Measurements from ENCODE around the gene IGLL5.

DNA sequence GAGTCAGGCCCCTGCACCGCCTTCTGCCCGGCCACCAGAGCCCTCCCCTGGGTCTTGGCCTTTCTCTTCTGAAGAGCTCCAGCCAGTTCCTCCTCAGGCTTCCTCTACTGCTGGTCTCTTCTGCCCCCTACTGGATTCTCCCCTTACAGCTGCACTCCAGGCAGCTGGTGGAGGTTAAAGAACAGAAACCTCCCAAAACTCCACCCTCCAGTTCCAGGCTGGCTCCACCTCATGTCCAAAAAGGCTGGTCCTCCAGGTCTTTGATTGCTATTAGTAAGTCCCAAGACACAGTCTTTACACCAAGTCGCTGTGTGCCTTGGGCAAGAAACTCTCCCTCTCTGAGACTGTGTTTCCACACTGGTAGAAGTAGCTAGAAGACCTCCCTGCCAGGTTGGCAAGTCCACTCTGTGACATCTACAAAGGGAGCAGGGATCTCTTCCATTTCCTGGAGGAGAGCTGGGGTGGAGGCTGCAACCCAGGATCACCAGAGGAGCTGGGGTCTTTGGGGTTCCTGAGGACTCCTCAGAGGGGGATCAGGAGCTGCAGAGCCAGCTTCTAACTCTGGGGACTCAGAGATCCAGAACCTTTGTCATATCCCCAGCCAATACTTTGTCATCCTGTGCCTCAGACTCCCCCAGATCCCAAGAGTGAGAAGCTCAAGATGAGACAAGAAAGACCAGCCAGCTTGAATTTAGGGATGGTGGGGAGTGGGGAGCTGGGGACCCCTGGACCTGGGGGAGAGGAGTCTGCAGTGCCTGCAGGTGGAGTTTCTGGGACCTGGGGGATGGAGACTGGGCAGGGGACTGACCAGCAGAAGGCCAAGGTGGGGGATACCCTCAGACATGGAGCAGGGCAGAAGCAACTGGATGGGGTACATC is 3.4 kb upstream of the IGLL5 start:
- TF ChIP-seq, protein P1, sequence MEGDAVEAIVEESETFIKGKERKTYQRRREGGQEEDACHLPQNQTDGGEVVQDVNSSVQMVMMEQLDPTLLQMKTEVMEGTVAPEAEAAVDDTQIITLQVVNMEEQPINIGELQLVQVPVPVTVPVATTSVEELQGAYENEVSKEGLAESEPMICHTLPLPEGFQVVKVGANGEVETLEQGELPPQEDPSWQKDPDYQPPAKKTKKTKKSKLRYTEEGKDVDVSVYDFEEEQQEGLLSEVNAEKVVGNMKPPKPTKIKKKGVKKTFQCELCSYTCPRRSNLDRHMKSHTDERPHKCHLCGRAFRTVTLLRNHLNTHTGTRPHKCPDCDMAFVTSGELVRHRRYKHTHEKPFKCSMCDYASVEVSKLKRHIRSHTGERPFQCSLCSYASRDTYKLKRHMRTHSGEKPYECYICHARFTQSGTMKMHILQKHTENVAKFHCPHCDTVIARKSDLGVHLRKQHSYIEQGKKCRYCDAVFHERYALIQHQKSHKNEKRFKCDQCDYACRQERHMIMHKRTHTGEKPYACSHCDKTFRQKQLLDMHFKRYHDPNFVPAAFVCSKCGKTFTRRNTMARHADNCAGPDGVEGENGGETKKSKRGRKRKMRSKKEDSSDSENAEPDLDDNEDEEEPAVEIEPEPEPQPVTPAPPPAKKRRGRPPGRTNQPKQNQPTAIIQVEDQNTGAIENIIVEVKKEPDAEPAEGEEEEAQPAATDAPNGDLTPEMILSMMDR (IDR thresholded peaks at IDR 0.05), result peak in 2 of 3 experiments; percentile 43 to 65
- no peak for TF ChIP-seq POLR2A (IDR thresholded peaks at IDR 0.05)

All from testis (tissue), 2 donors.